HepG2 (cell line): ENCODE data around the gene TUBB4A. TPM values are rescaled to one million over a fixed set of nuclear protein-coding genes. Genes with fewer than 3 reads are reported as not detected.

Experiments
- CBFB ChIP-seq: sonication (generic); formaldehyde crosslinking; IDR thresholded peaks from 2 replicates; pipeline ENCODE4 v1.4.0; 2020; ENCODE audit warnings: missing genetic modification reagents
- CCDC6 ChIP-seq: sonication (generic); formaldehyde crosslinking; IDR thresholded peaks from 2 replicates; pipeline ENCODE4 v1.8.1; 2022; ENCODE audit warnings: mild to moderate bottlenecking, missing genetic modification reagents, moderate library complexity
- GABPA ChIP-seq, 2 experiments: IDR thresholded peaks; 2 replicates each; pipeline ENCODE4 v1.6.1; 2011 to 2016; ENCODE audit warnings: low read depth in 2 of 2, low read length in 1 of 2, missing biosample characterization in 1 of 2, missing genetic modification characterization in 1 of 2
- POLR2A ChIP-seq, 2 experiments: IDR thresholded peaks; 2 replicates each; pipeline ENCODE4 v1.6.1; 2011; ENCODE audit warnings: low read depth in 2 of 2, low read length in 2 of 2, mild to moderate bottlenecking in 1 of 2, moderate library complexity in 1 of 2; ENCODE audit not compliant: insufficient read depth in 1 of 2
- TEAD3 ChIP-seq: optimal IDR thresholded peaks from 2 replicates; pipeline ENCODE3; 2016; ENCODE audit warnings: borderline replicate concordance
- ZNF563 ChIP-seq: sonication (generic); formaldehyde crosslinking; IDR thresholded peaks from 2 replicates; pipeline ENCODE4 v1.8.0; 2022; ENCODE audit warnings: mild to moderate bottlenecking, moderate library complexity, missing genetic modification reagents
- ZNF564 ChIP-seq: sonication (generic); formaldehyde crosslinking; IDR thresholded peaks from 2 replicates; pipeline ENCODE4 v1.8.1; 2023; ENCODE audit warnings: mild to moderate bottlenecking, missing genetic modification reagents
- ZNF766 ChIP-seq: sonication (generic); formaldehyde crosslinking; IDR thresholded peaks from 2 replicates; pipeline ENCODE4 v1.5.0; 2020; ENCODE audit warnings: missing genetic modification reagents, borderline replicate concordance
- ZNF841 ChIP-seq: sonication (generic); formaldehyde crosslinking; IDR thresholded peaks from 2 replicates; pipeline ENCODE4 v1.8.1; 2023; ENCODE audit warnings: missing genetic modification reagents, borderline replicate concordance
- polyA plus RNA-seq, 8 experiments: library from polyadenylated mRNA; depleted of rRNA in 3 of 8; stranded (reverse) in 7 of 8; unstranded in 1 of 8; fragments of >200 nt; fragmentation: Illumina TruSeq in 4 of 8; extraction: Trizol in 4 of 8; gene quantifications; 2 replicates each; pipeline versions ENCODE4 v1.2.1 to v1.2.3, GENCODE V29; 2011 to 2016; ENCODE audit warnings: low read depth in 4 of 8, missing spikeins in 1 of 8, mixed read lengths in 1 of 8; ENCODE audit not compliant: insufficient read depth in 1 of 8
- total RNA-seq, 5 experiments: library from RNA; depleted of rRNA; stranded (reverse); fragments of >200 nt; fragmentation: Illumina TruSeq; extraction: Trizol; gene quantifications; 2 replicates each; pipeline ENCODE4 v1.2.3, GENCODE V29; 2016; ENCODE audit warnings: low read depth in 1 of 5
- TF ChIP-seq, protein P1 (sequence below): sonication (generic); formaldehyde crosslinking; IDR thresholded peaks from 2 replicates; pipeline ENCODE4 v1.5.0; 2020; ENCODE audit warnings: missing genetic modification reagents, mild to moderate bottlenecking, borderline replicate concordance
- TF ChIP-seq, protein P2 (sequence below): IDR thresholded peaks from 2 replicates; pipeline ENCODE4 v1.6.1; 2016; ENCODE audit warnings: mild to moderate bottlenecking, missing biosample characterization, missing genetic modification reagents

TUBB4A gene
- total and polyA plus RNA-seq, 2 of the 13 experiments (the other 11 are each of a cell fraction or from before 2014, with no cell fraction given) = not detected

DNA sequence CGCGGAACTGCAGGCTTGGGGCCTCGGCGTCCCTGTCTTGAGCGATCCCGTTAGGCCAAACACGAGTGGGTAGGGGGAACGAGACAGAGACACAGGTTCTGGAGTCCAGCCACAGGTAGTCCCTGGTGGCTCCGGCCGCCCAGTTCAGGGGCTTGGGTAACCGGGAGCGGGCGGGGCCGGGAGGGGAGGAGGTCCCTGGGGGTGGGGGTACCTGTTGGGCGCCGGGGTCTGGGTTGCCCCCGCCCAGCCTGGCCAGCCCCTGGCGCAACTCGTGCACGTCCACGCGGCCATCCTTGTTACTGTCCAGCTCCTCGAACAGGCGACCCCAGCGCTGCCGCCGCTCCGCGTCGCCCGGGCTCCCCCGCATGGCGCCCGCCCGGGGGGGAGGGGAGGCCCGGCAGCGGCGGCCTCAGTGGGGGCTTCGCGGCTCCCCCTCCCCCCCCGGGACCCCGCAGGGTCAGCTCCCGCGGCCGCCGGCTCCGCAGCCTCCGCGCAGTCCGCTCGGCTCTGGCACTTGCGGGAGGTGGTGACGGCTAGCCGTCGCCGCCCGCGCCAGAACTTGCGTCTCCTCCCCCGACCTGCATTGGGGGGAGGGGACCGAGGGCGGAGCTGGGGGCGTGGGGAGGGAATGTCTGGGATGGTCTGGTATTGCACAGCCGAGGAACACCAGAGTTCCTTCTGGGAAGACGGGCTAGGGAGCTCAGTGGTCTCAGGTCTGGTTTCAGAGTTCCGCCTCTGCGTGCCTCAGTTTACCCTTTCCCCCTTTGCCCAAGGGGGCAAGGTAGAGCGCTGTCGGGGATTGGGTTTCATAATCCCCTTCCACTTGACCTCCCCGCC is 42.6 kb downstream of the TUBB4A start, which contains the start of gene SLC25A23 (continued):
- TF ChIP-seq ZNF563 (CRISPR knock-in tag) (peak; percentile 41; the same call in 1 of the 2 replicates), ZNF841 (CRISPR knock-in tag) (no peak), GABPA (IDR thresholded peaks at IDR 0.05; ENCODE audit: low read depth, low read length) (no peak), GABPA (CRISPR knock-in tag; IDR thresholded peaks at IDR 0.05; ENCODE audit: low read depth) (no peak), CCDC6 (CRISPR knock-in tag) (0 out of 2 replicates have a peak, but pooled peaks have one; percentile 44), ZNF564 (CRISPR knock-in tag) (0 out of 2 replicates have a peak, but pooled peaks have one; percentile 36), POLR2A (IDR thresholded peaks at IDR 0.05; ENCODE audit: insufficient read depth in 1 of 2, low read depth in 2 of 2, low read length in 2 of 2) (peak in 1 of 2 experiments; percentile 58; a peak in 1 of 4 replicates), TEAD3 (CRISPR knock-in tag) (peak; percentile 18), CBFB (no peak), ZNF766 (0 out of 2 replicates have a peak, but pooled peaks have one; percentile 14)
- TF ChIP-seq, protein P1, sequence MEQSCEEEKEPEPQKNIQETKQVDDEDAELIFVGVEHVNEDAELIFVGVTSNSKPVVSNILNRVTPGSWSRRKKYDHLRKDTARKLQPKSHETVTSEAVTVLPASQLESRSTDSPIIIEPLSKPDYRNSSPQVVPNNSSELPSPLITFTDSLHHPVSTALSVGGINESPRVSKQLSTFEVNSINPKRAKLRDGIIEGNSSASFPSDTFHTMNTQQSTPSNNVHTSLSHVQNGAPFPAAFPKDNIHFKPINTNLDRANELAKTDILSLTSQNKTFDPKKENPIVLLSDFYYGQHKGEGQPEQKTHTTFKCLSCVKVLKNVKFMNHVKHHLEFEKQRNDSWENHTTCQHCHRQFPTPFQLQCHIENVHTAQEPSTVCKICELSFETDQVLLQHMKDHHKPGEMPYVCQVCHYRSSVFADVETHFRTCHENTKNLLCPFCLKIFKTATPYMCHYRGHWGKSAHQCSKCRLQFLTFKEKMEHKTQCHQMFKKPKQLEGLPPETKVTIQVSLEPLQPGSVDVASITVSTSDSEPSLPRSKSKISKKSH (CRISPR knock-in tag) = peak; percentile 24; the same call in 1 of the 2 replicates
- TF ChIP-seq, protein P2, sequence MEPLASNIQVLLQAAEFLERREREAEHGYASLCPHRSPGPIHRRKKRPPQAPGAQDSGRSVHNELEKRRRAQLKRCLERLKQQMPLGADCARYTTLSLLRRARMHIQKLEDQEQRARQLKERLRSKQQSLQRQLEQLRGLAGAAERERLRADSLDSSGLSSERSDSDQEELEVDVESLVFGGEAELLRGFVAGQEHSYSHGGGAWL (CRISPR knock-in tag) = no peak
